ENCODE measurements around the gene SH2D3A. TPM values are rescaled to one million over a fixed set of nuclear protein-coding genes. Genes with fewer than 3 reads are reported as not detected.
"Not testable (repeated sequence)": the region's sequence is repeated elsewhere in the genome, so short reads cannot be mapped to it uniquely, and the experiment has no call there.

The SH2D3A gene
- total and polyA plus RNA-seq, 12 donors = 0.11 to 1.7 (median 0.41) TPM; not detected in 2

DNA sequence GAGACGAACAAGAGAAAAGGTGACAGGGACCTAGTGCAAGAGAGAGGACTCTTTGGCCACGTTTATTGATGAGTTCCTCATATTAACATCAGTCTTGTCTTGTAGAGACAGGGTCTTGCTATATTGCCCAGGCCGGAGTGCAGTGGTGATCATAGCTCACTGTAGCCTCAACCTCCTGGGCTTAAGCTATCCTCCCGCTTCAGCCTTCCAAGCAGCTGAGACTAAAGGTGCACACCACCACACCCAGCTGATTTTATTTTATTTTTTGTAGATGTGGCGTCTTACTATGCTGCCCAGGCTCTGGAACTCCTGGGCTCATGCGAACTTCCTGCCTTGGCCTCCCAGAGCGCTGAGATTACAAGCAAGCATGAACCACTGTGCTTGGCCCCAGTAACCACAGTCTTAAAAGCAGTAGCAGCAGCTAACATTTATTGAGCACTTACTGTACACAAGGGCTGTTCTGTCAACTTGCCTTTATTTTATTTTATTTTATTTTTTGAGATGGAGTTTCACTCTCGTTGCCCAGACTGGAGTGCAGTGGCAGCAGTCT is 1.1 kb upstream of the SH2D3A start:
- TF ChIP-seq, protein P1, sequence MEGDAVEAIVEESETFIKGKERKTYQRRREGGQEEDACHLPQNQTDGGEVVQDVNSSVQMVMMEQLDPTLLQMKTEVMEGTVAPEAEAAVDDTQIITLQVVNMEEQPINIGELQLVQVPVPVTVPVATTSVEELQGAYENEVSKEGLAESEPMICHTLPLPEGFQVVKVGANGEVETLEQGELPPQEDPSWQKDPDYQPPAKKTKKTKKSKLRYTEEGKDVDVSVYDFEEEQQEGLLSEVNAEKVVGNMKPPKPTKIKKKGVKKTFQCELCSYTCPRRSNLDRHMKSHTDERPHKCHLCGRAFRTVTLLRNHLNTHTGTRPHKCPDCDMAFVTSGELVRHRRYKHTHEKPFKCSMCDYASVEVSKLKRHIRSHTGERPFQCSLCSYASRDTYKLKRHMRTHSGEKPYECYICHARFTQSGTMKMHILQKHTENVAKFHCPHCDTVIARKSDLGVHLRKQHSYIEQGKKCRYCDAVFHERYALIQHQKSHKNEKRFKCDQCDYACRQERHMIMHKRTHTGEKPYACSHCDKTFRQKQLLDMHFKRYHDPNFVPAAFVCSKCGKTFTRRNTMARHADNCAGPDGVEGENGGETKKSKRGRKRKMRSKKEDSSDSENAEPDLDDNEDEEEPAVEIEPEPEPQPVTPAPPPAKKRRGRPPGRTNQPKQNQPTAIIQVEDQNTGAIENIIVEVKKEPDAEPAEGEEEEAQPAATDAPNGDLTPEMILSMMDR (IDR thresholded peaks at IDR 0.05) = no peak
- TF ChIP-seq POLR2A (IDR thresholded peaks at IDR 0.05) = no peak
- intact Hi-C loops (cut with DNase I) = no loop called here
- Histone ChIP-seq H3K4me3 (no peak overlapping the region), H3K36me3 (replicated peaks in 1 of 2) (no peaks in the 10 kb centered on the region), H3K9me3 (replicated peaks in 1 of 3) (no peaks in the 10 kb centered on the region), H3K27ac (no peak overlapping the region), H3K27me3 (no peaks in the 10 kb centered on the region), H3K4me1 (replicated peaks in 1 of 2) (peaks cover 6 to 11% of the 10 kb centered on the region in 2 donors)
- no peak for DNase-seq
- 61 to 73% (median 70%) methylated on average over 8 of the region's 8 CpGs for WGBS, 4 donors

DNA sequence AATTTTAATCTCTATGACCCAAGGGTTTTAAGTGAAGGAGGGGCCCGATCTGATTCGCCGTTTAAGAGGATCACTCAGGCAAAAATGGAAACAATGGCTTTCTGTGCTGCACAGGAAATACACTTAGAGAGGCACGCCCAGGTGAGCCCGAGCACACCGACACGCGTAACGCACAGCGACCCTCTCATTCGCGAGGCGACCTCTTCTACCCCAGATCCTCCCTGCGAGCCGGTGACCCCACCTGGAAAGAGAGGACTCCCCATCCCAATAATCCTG is 216 bp downstream of the SH2D3A start:
- no peak overlapping the region for H3K27ac ChIP-seq
- H3K36me3 ChIP-seq (replicated peaks in 1 of 2) = no peaks in the 10 kb centered on the region
- H3K4me3 ChIP-seq = peak overlapping the region in 1 of 4 donors; percentile 11
- no peaks in the 10 kb centered on the region for H3K27me3 ChIP-seq
- 0 to 7% (median 4%) methylated on average over 7 to 15 of the region's 15 CpGs for WGBS, 4 donors
- intact Hi-C loops (cut with DNase I) = no loop called here
- TF ChIP-seq, protein P1 (IDR thresholded peaks at IDR 0.05) = no peak
- no peak for TF ChIP-seq POLR2A (IDR thresholded peaks at IDR 0.05)
- peaks cover 6 to 11% of the 10 kb centered on the region in 2 donors for H3K4me1 ChIP-seq (replicated peaks in 1 of 2)
- H3K9me3 ChIP-seq (replicated peaks in 1 of 3) = no peaks in the 10 kb centered on the region
- no peak for DNase-seq

DNA sequence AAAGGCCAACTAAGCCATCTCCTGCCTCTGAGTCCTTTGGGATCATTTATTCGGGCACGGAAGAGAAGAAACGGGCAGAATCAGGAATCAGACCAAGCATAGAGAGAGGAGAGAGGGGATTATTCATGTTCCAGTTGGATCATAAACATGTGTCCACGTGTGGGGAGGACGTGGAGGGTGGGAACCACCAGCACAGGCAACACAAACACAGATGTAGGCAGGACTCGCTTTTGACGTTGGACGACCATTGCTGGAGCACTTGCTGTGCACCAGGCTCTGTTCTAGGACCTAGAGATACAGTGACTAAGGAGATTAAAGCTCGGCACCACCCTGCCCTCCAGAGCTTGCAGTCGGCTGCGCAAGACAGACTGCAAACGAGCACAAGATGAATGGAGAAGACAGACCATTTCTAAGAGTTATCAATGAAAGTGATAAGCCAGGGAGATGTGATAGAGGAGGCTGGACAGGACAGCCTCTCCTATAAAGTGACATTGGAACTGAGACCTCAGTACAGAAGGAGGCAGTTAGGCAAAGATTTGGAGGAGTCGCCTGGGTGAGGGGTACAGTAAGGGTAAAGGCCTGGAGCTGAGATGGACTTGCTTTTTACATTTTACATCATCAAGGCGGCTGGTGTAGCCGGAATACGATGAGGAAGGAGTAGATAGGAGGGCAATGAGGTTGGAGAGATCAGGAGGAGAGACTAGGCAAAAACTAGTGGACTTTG is 716 bp downstream of the SH2D3A start:
- H3K36me3 ChIP-seq (replicated peaks in 1 of 2) = no peaks in the 10 kb centered on the region
- TF ChIP-seq, protein P1 (IDR thresholded peaks at IDR 0.05) = no peak
- TF ChIP-seq POLR2A (IDR thresholded peaks at IDR 0.05) = no peak
- WGBS, 4 donors = 29 to 47% (median 39%) methylated on average over 16 of the region's 16 CpGs
- no peak for DNase-seq
- H3K9me3 ChIP-seq (replicated peaks in 1 of 3) = no peaks in the 10 kb centered on the region
- peak overlapping the region in 1 of 4 donors; percentile 11 for H3K4me3 ChIP-seq
- intact Hi-C loops (cut with DNase I) = no loop called here
- H3K4me1 ChIP-seq (replicated peaks in 1 of 2) = peaks cover 6 to 11% of the 10 kb centered on the region in 2 donors
- no peaks in the 10 kb centered on the region for H3K27me3 ChIP-seq
- no peak overlapping the region for H3K27ac ChIP-seq

DNA sequence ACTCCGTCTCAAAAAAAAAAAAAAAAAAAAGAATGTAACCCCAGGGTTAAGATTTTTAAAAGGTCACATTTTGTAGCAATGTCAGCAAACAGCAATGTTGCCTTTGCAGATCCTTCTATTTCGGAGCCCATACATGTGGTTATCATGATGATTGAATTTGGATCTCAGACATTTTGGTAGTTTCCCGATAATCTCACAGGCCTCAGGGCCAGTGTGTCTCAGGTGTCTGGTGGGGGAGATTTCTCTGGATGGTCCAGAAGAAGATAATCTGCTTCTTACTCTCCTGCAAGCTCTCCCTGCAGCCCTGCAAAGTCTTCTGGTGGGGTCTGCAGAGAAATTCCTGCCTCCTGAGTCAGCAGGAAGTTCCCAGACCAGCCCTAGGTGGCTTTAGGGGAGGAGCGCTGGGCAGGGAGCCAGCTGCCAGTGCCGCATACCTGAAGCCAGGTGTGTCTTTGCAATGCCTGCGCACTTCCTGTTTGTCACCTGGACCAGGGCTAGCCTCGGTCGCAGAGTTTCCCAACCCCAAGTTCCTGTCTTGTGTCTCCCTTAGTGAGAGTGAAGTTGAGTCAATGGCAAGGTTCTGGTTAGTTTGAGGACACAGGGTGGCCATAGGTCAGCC is 1.4 kb downstream of the SH2D3A start:
- no peaks in the 10 kb centered on the region for H3K9me3 ChIP-seq (replicated peaks in 1 of 3)

DNA sequence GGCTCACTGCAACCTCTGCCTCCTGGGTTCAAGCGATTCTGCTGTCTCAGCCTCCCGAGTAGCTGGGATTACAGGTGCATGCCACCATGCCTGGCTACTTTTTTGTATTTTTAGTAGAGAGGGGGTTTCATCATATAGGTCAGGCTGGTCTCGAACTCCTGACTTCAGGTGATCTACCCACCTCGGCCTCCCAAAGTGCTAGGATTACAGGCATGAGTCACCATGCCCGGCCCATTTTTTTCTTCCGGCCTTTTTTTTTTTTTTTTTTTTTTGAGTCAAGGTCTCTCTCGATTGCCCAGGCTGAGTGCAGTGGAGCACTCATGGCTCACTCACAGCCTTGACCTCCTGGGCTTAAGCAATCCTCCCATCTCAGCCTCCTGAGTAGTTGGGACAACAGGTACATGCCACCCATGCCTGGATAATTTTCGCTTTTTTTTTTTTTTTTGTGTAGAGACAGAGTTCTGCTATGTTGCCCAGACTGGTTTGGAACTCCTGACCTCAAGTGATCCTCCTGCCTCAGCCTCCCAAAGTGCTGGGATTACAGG is 4.9 kb downstream of the SH2D3A start:
- H3K4me1 ChIP-seq (replicated peaks in 1 of 2); H3K9me3 ChIP-seq (replicated peaks in 1 of 3); H3K27ac ChIP-seq; H3K36me3 ChIP-seq (replicated peaks in 1 of 2); H3K27me3 ChIP-seq; intact Hi-C loops (cut with DNase I); H3K4me3 ChIP-seq: not testable (repeated sequence)
- peak in 1 of 7 donors; percentile 23 for DNase-seq
- WGBS, 4 donors = 56 to 71% (median 65%) methylated on average over 7 to 8 of the region's 8 CpGs

More for the DNA sequence above, 1.4 kb downstream of the SH2D3A start:
- 51 to 74% (median 52%) methylated on average over 3 to 8 of the region's 8 CpGs for WGBS, 4 donors
- H3K4me1 ChIP-seq (replicated peaks in 1 of 2) = peaks cover 6 to 11% of the 10 kb centered on the region in 2 donors
- no peak overlapping the region for H3K4me3 ChIP-seq
- no peak for DNase-seq
- no peak for TF ChIP-seq POLR2A (IDR thresholded peaks at IDR 0.05)
- TF ChIP-seq, protein P1 (IDR thresholded peaks at IDR 0.05) = no peak
- H3K27me3 ChIP-seq = no peaks in the 10 kb centered on the region
- H3K27ac ChIP-seq = no peak overlapping the region
- no peaks in the 10 kb centered on the region for H3K36me3 ChIP-seq (replicated peaks in 1 of 2)
- intact Hi-C loops (cut with DNase I) = no loop called here

Measured in adrenal gland (tissue), 12 donors.